ENCODE measurements around the gene NPDC1. TPM values are rescaled to one million over a fixed set of nuclear protein-coding genes. Genes with fewer than 3 reads are reported as not detected.

Gene NPDC1
- total RNA-seq, 1 experiment from 2014 or later: 89.8 TPM

- Histone ChIP-seq H3K4me1 (replicated peaks; ENCODE audit: insufficient read depth) (peaks cover 35% of the 10 kb centered on the region), H4K20me1 (ENCODE audit: insufficient read depth) (no peaks in the 10 kb centered on the region), H3K4me2 (peak within 1 kb of the TSS; percentile 94), H3K27ac (no peak within 1 kb of the TSS), H2AFZ (peak within 1 kb of the TSS; percentile 63), H3F3A (ENCODE audit: insufficient read depth, low read depth) (peaks cover 22% of the 10 kb centered on the region; the same call in 1 of the 2 replicates), H3K4me3 (peak within 1 kb of the TSS; percentile 53), H3K79me2 (ENCODE audit: low read depth) (peaks cover 7% of the 10 kb centered on the region; the same call in 1 of the 2 replicates), H3K27me3 (ENCODE audit: insufficient read depth, low read depth) (no peaks in the 10 kb centered on the region), H3K9me2 (ENCODE audit: insufficient read depth) (no peaks in the 10 kb centered on the region), H3K36me3 (ENCODE audit: low read depth) (no peaks in the 10 kb centered on the region), H3K9me3 (ENCODE audit: insufficient read depth, low read depth) (no peaks in the 10 kb centered on the region)
- no TSS peak for BruUV-seq (replicated peaks)
- ChIA-PET POLR2A (ENCODE audit: unreplicated experiment) (interaction anchor here (0.5 to 1.1 kb wide), 10 partner anchors 18 to 587 kb away, joined by 3 to 9 read pairs (median 6); partner anchors contain the start of gene AJM1), CTCF (interaction anchor here (0.6 to 2.1 kb wide), 8 partner anchors 21 to 650 kb away, joined by 3 to 10 read pairs (median 4); no protein-coding TSS in a partner anchor)
- intact Hi-C loops (cut with micrococcal nuclease; ENCODE audit: unreplicated experiment): loop anchor here (1.0 to 5.0 kb wide), 3 partner anchors 46 to 206 kb away; partner anchors contain the start of genes PHPT1 and TMEM141
- peak; percentile 60 to 95 for DNase-seq
- TF ChIP-seq CTCF (conservative IDR thresholded peaks at IDR 0.05) (no peak), EZH2 (IDR thresholded peaks at IDR 0.05; ENCODE audit: low read depth) (no peak)
Measured at GRCh38 chr9:136996361-136997292, 49.4 kb downstream of the NPDC1 start, which contains the start of gene CLIC3. CLIC3 (minus strand) TSS chr9:136996568; CDS start chr9:136996543, 25 bp downstream.

- TF ChIP-seq CTCF (conservative IDR thresholded peaks at IDR 0.05): no peak
- peaks cover 30% of the 10 kb centered on the region; the same call in 1 of the 2 replicates for H3F3A ChIP-seq (ENCODE audit: insufficient read depth, low read depth)
- no peaks in the 10 kb centered on the region for H3K36me3 ChIP-seq (ENCODE audit: low read depth)
- peaks cover 7% of the 10 kb centered on the region; the same call in 1 of the 2 replicates for H3K79me2 ChIP-seq (ENCODE audit: low read depth)
- ChIA-PET POLR2A (ENCODE audit: unreplicated experiment) (interaction anchor here (0.5 to 1.1 kb wide), 10 partner anchors 18 to 586 kb away, joined by 3 to 10 read pairs (median 6); partner anchors contain the start of gene AJM1), CTCF (interaction anchor here (0.6 to 2.1 kb wide), 7 partner anchors 21 to 650 kb away, joined by 3 to 10 read pairs (median 4); no protein-coding TSS in a partner anchor)
- no peak overlapping the region for H3K27ac ChIP-seq
- H3K4me1 ChIP-seq (replicated peaks; ENCODE audit: insufficient read depth): peaks cover 31% of the 10 kb centered on the region
- no peaks in the 10 kb centered on the region for H4K20me1 ChIP-seq (ENCODE audit: insufficient read depth)
- peak overlapping the region; percentile 53; the same call in 1 of the 2 replicates for H3K4me3 ChIP-seq
- no peaks in the 10 kb centered on the region for H3K9me2 ChIP-seq (ENCODE audit: insufficient read depth)
- H2AFZ ChIP-seq: no peak overlapping the region
- DNase-seq: peak in 1 of 2 experiments; percentile 45
- H3K4me2 ChIP-seq: peak overlapping the region; percentile 94
- no peaks in the 10 kb centered on the region for H3K9me3 ChIP-seq (ENCODE audit: insufficient read depth, low read depth)
- H3K27me3 ChIP-seq (ENCODE audit: insufficient read depth, low read depth): no peaks in the 10 kb centered on the region
- intact Hi-C loops (cut with micrococcal nuclease; ENCODE audit: unreplicated experiment): loop anchor here (1.0 to 5.0 kb wide), 3 partner anchors 46 to 205 kb away; partner anchors contain the start of genes PHPT1 and TMEM141
- TSS peak; percentile 58 for BruUV-seq (replicated peaks)
Measured at GRCh38 chr9:136995772-136996311, 50.1 kb downstream of the NPDC1 start.

- peaks cover 35% of the 10 kb centered on the region; the same call in 1 of the 2 replicates for H3F3A ChIP-seq (ENCODE audit: insufficient read depth, low read depth)
- TF ChIP-seq CTCF (conservative IDR thresholded peaks at IDR 0.05) (no peak), EZH2 (IDR thresholded peaks at IDR 0.05; ENCODE audit: low read depth) (no peak)
- ChIA-PET CTCF (interaction anchor here (0.8 to 2.1 kb wide), 5 partner anchors 20 to 203 kb away, joined by 3 to 10 read pairs (median 3); no protein-coding TSS in a partner anchor), POLR2A (ENCODE audit: unreplicated experiment) (interaction anchor here (0.7 to 1.1 kb wide), 2 partner anchors 148 to 153 kb away, joined by 7 to 10 read pairs; partner anchors contain the start of gene AJM1)
- H3K4me2 ChIP-seq: no peak overlapping the region
- BruUV-seq (replicated peaks): no TSS peak
- intact Hi-C loops (cut with micrococcal nuclease; ENCODE audit: unreplicated experiment): loop anchor here (5.0 kb wide), 1 partner anchor 148 kb away; the partner anchor contains the start of gene PHPT1
- peaks cover 7% of the 10 kb centered on the region; the same call in 1 of the 2 replicates for H3K79me2 ChIP-seq (ENCODE audit: low read depth)
- H3K27me3 ChIP-seq (ENCODE audit: insufficient read depth, low read depth): no peaks in the 10 kb centered on the region
- DNase-seq: no peak
- peaks cover 31% of the 10 kb centered on the region for H3K4me1 ChIP-seq (replicated peaks; ENCODE audit: insufficient read depth)
- no peaks in the 10 kb centered on the region for H3K9me2 ChIP-seq (ENCODE audit: insufficient read depth)
- no peak overlapping the region for H3K4me3 ChIP-seq
- no peaks in the 10 kb centered on the region; the same call in 1 of the 2 replicates for H4K20me1 ChIP-seq (ENCODE audit: insufficient read depth)
- no peaks in the 10 kb centered on the region for H3K9me3 ChIP-seq (ENCODE audit: insufficient read depth, low read depth)
- no peaks in the 10 kb centered on the region for H3K36me3 ChIP-seq (ENCODE audit: low read depth)
- no peak overlapping the region for H2AFZ ChIP-seq
- H3K27ac ChIP-seq: no peak overlapping the region
Measured at GRCh38 chr9:136995362-136995761, 50.6 kb downstream of the NPDC1 start.
